Brain microvascular endothelial cell (primary cell): ENCODE measurements around the gene MALRD1.

ENCODE experiments used
- DNase-seq: peaks from one replicate; pipeline ENCODE4 v3.0.0-alpha.2; 2020
- H3K27ac ChIP-seq: fragments of 250-450 bp; sonication (Bioruptor Pico); 2 replicates; pipeline ENCODE4 v1.5.1; 2020; ENCODE audit warnings: mild to moderate bottlenecking, moderate library complexity
- H3K27me3 ChIP-seq: fragments of 250-450 bp; sonication (Bioruptor Pico); replicated peaks from 2 replicates; pipeline ENCODE4 v1.5.1; 2020; ENCODE audit warnings: mild to moderate bottlenecking
- H3K36me3 ChIP-seq: fragments of 250-450 bp; sonication (Bioruptor Pico); replicated peaks from 2 replicates; pipeline ENCODE4 v1.5.1; 2020; ENCODE audit warnings: mild to moderate bottlenecking
- H3K4me3 ChIP-seq: 2 replicates; pipeline ENCODE4 v1.5.1; 2011; ENCODE audit warnings: low read depth, mild to moderate bottlenecking, control low read depth, low read length, moderate library complexity
- in situ Hi-C: cut with HindIII; loops from 2 replicates; pipeline ENCODE4 v1.10.0; 2017; ENCODE audit warnings: low sequenced_read_pairs, low pct_ligation_motif_present
- TF ChIP-seq, protein P1 (sequence below): IDR thresholded peaks from 2 replicates; pipeline ENCODE4 v1.5.1; 2011; ENCODE audit warnings: low read depth, mild to moderate bottlenecking, moderate library complexity, low read length, control low read depth, inconsistent platforms; ENCODE audit errors: missing control alignments

Gene MALRD1

DNA sequence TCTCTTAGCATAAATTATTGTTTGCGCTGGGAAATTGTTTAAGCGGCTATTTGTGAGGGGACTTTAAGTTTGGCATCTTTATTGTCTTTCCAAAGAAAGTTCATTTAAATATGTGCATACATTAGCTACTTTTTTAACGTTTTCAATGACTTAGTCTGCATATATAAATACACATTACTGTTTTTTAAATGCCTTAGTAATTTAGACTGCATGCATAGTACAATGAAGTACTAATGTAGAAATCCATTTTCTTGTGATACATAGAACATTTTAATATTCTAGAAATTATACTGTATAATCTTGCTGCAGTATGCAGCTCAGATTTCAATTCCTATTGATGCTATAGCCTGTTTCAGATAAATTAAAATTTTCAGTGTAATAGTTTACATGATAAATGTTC, 325.4 kb downstream of the MALRD1 start:
- Histone ChIP-seq H3K36me3 (no peaks in the 10 kb centered on the region), H3K27me3 (no peaks in the 10 kb centered on the region), H3K27ac (no peak overlapping the region), H3K4me3 (no peak overlapping the region)
- DNase-seq, result no peak
- in situ Hi-C loops, result no loop called here
- TF ChIP-seq, protein P1, sequence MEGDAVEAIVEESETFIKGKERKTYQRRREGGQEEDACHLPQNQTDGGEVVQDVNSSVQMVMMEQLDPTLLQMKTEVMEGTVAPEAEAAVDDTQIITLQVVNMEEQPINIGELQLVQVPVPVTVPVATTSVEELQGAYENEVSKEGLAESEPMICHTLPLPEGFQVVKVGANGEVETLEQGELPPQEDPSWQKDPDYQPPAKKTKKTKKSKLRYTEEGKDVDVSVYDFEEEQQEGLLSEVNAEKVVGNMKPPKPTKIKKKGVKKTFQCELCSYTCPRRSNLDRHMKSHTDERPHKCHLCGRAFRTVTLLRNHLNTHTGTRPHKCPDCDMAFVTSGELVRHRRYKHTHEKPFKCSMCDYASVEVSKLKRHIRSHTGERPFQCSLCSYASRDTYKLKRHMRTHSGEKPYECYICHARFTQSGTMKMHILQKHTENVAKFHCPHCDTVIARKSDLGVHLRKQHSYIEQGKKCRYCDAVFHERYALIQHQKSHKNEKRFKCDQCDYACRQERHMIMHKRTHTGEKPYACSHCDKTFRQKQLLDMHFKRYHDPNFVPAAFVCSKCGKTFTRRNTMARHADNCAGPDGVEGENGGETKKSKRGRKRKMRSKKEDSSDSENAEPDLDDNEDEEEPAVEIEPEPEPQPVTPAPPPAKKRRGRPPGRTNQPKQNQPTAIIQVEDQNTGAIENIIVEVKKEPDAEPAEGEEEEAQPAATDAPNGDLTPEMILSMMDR, result no peak

DNA sequence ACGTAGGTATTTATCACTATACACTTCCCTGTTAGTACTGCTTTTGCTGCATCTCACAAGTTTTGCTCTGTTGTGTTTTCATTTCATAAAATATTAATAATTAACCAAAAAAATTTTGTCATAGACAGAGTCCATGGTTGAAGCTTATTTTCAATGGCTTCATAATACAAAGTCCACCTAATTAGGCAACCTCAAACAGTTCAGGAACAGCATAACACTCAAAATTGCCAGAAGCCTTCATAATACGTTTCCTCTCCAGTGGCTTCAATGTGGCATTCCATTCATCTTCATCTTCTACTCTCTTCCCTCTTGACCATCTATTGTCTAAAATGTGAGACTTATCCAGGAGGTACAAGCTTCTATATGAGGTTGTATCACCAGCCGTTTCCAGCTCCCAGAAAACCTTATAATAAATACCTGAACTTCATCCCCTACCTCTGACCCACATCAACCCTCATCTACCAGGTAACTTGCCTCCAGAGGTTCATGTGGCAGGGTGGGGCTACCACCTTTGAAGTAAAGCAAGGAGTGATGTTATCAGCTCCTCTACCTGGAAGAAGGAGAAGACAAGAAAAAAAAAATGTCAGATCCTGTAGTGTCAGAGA, 337.3 kb downstream of the MALRD1 start:
- no peak for DNase-seq
- in situ Hi-C loops, result no loop called here
- H3K27me3 ChIP-seq, result no peaks in the 10 kb centered on the region
- TF ChIP-seq, protein P1, result no peak
- H3K36me3 ChIP-seq, result no peaks in the 10 kb centered on the region
- H3K27ac ChIP-seq, result no peak overlapping the region
- no peak overlapping the region for H3K4me3 ChIP-seq

DNA sequence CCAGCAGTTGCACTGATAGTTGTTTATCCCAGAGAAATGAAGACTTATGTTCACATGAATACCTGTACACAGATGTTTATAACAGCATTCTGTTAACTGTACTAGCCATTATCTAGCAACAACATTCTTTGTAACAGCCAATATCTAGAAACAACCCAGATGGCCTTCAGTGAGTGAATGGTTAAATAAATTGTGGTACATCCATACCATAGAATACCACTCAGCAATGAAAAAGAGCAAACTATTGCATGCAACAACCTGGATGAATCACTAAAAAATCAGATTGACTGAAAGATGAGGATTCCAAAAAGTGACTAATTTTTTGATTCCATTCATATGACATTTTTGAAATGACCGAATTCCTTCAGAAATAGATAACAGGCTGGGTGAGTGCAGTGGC, 360.3 kb downstream of the MALRD1 start:
- Histone ChIP-seq H3K27ac (no peak overlapping the region), H3K36me3 (no peaks in the 10 kb centered on the region), H3K4me3 (no peak overlapping the region), H3K27me3 (no peaks in the 10 kb centered on the region)
- in situ Hi-C loops, result no loop called here
- TF ChIP-seq, protein P1, result no peak
- DNase-seq, result no peak

DNA sequence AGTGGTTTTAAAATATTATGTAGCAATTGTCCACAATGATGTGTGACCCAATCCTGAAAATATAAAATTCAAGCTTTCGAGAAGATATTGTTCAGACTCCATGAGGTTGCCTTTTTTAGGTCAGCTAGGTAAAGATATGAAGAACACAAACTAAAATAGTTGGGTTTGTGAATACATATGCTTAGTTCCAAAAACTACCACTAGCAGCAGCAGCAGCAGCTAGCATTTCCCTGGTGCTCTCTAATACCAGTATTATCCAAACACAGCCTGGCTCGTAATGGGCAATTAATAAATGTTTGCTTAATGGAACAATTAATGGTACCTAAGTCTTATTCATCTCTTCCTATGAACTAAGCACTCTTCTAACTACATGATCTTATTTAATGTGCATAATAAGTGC, 362.5 kb downstream of the MALRD1 start:
- no peaks in the 10 kb centered on the region for H3K27me3 ChIP-seq
- no peak overlapping the region for H3K4me3 ChIP-seq
- TF ChIP-seq, protein P1, result no peak
- DNase-seq, result no peak
- H3K36me3 ChIP-seq, result no peaks in the 10 kb centered on the region
- in situ Hi-C loops, result no loop called here
- H3K27ac ChIP-seq, result no peak overlapping the region

DNA sequence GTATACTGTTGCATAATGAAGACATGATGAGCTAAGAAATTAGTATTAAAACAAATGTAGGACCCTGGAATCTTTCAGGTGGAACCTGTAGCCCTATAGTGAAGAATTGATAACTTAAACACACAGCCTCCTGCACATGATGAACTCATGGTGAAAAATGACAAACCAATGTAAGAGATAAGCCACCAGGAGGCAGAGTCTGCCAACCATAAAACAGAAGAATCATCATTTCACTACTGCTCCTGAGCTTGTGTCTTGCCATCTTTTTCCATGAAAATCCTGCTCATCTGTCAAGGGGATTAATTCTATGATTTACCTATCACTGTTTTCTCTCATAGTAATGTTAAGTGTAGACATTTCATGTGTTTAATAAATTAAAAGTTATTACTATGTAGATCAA, 363.9 kb downstream of the MALRD1 start:
- H3K36me3 ChIP-seq, result no peaks in the 10 kb centered on the region
- H3K27me3 ChIP-seq, result no peaks in the 10 kb centered on the region
- DNase-seq, result peak; percentile 34
- in situ Hi-C loops, result no loop called here
- TF ChIP-seq, protein P1, result peak; percentile 46
- no peak overlapping the region for H3K4me3 ChIP-seq
- no peak overlapping the region for H3K27ac ChIP-seq

DNA sequence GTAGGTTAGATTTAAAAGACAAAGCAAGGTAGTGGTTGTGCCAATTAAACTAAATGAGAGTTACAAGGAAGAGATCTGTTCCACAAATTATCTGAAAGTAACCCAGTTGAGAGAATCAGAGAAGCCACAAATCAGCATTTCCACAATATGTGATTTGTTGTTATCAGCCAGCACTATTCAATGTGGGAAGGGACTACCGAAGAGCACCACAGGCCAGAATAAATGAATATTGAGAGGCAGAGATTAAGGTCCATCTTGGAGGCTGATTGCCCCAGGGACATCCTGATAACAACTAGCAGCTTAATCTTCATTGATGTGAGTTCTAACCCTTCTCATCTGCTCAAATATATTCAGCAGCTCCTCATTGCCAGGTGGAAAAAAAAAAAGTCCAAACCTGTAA, 367.6 kb downstream of the MALRD1 start:
- TF ChIP-seq, protein P1, result no peak
- Histone ChIP-seq H3K27me3 (no peaks in the 10 kb centered on the region), H3K27ac (no peak overlapping the region), H3K4me3 (no peak overlapping the region), H3K36me3 (no peaks in the 10 kb centered on the region)
- in situ Hi-C loops, result no loop called here
- DNase-seq, result no peak
